GM23338 (cell line): ENCODE measurements around the gene PRR35. TPM values are rescaled to one million over a fixed set of nuclear protein-coding genes. Genes with fewer than 3 reads are reported as not detected.

Source experiments
- ATAC-seq: fragments of 200-7000 bp; cut with Tn5 transposase; 3 replicates; pipeline ENCODE4 v1.9.1; 2020
- DNase-seq: peaks from one replicate; pipeline ENCODE4 v3.0.0-alpha.2; 2015; ENCODE audit warnings: low spot score
- H2AFZ ChIP-seq: fragments of 200-600 bp; sonication (generic); 2 replicates; pipeline ENCODE4 v1.8.0; 2016; ENCODE audit warnings: antibody characterized with exemption, mild to moderate bottlenecking, moderate library complexity
- H3F3A ChIP-seq: fragments of 200-600 bp; sonication (generic); replicated peaks from 2 replicates; pipeline ENCODE4 v1.8.0; 2017; ENCODE audit warnings: antibody characterized with exemption, mixed run types, low read depth
- H3K27ac ChIP-seq: fragments of 200-600 bp; sonication (generic); 2 replicates; pipeline ENCODE4 v1.6.1; 2016; ENCODE audit warnings: low read depth
- H3K27me3 ChIP-seq: fragments of 200-600 bp; sonication (generic); 2 replicates; pipeline ENCODE4 v1.8.0; 2016; ENCODE audit warnings: mild to moderate bottlenecking, mixed run types, moderate library complexity; ENCODE audit not compliant: insufficient read depth
- H3K36me3 ChIP-seq: fragments of 200-600 bp; sonication (generic); 2 replicates; pipeline ENCODE4 v1.8.0; 2016; ENCODE audit warnings: mild to moderate bottlenecking; ENCODE audit not compliant: insufficient read depth
- H3K4me1 ChIP-seq: fragments of 200-600 bp; sonication (generic); 2 replicates; pipeline ENCODE4 v1.8.0; 2016; ENCODE audit warnings: mild to moderate bottlenecking, moderate library complexity; ENCODE audit not compliant: insufficient read depth
- H3K4me2 ChIP-seq: fragments of 200-600 bp; sonication (generic); 2 replicates; pipeline ENCODE4 v1.7.1; 2017; ENCODE audit warnings: mixed run types
- H3K4me3 ChIP-seq: fragments of 200-600 bp; sonication (generic); 2 replicates; pipeline ENCODE4 v1.6.1; 2016; ENCODE audit warnings: mixed run types
- H3K79me2 ChIP-seq: fragments of 200-600 bp; sonication (generic); replicated peaks from 2 replicates; pipeline ENCODE4 v1.8.0; 2017; ENCODE audit warnings: mild to moderate bottlenecking; ENCODE audit not compliant: insufficient read depth
- H3K9me2 ChIP-seq: fragments of 200-600 bp; sonication (generic); 2 replicates; pipeline ENCODE4 v1.8.0; 2017; ENCODE audit not compliant: insufficient read depth
- H4K20me1 ChIP-seq: fragments of 200-600 bp; sonication (generic); replicated peaks from 2 replicates; pipeline ENCODE4 v1.8.0; 2017; ENCODE audit warnings: mild to moderate bottlenecking; ENCODE audit not compliant: insufficient read depth
- H3K27ac Mint-ChIP-seq: 2 replicates; pipeline ENCODE4 v1.8.0; 2020; ENCODE audit warnings: inconsistent platforms, mild to moderate bottlenecking, moderate library complexity, mixed read lengths
- H3K27me3 Mint-ChIP-seq: 3 replicates; pipeline ENCODE4 v1.8.0; 2022; ENCODE audit warnings: low read depth, mild to moderate bottlenecking, moderate library complexity, mixed read lengths, inconsistent platforms; ENCODE audit not compliant: insufficient read depth, poor library complexity
- H3K36me3 Mint-ChIP-seq: 3 replicates; pipeline ENCODE4 v1.8.0; 2021; ENCODE audit warnings: low read depth, mild to moderate bottlenecking, inconsistent platforms, moderate library complexity, mixed read lengths
- H3K4me1 Mint-ChIP-seq: 3 replicates; pipeline ENCODE4 v1.8.0; 2020; ENCODE audit warnings: mild to moderate bottlenecking, inconsistent platforms, mixed read lengths
- H3K4me3 Mint-ChIP-seq: 3 replicates; pipeline ENCODE4 v1.8.0; 2021; ENCODE audit warnings: moderate library complexity, mild to moderate bottlenecking, inconsistent platforms, mixed read lengths
- H3K9me3 Mint-ChIP-seq: 3 replicates; pipeline ENCODE4 v1.8.0; 2020; ENCODE audit warnings: moderate library complexity, mild to moderate bottlenecking, inconsistent platforms, mixed read lengths
- CREB1 ChIP-seq: fragments of 250-450 bp; sonication (Bioruptor Pico); IDR thresholded peaks from 2 replicates; pipeline ENCODE4 v1.5.0; 2020; ENCODE audit warnings: low read depth, mild to moderate bottlenecking, moderate library complexity
- NANOG ChIP-seq: IDR thresholded peaks from 2 replicates; pipeline ENCODE4 v1.6.1; 2016; ENCODE audit warnings: antibody characterized with exemption, borderline replicate concordance
- STAT1 ChIP-seq: IDR thresholded peaks from one replicate; pipeline ENCODE4 v1.6.1; 2016; ENCODE audit warnings: antibody characterized with exemption; ENCODE audit not compliant: unreplicated experiment
- ZNF114 ChIP-seq: fragments of 250-450 bp; sonication (Bioruptor Pico); IDR thresholded peaks from 2 replicates; pipeline ENCODE4 v1.5.0; 2020; ENCODE audit warnings: mild to moderate bottlenecking, moderate library complexity
- ZNF331 ChIP-seq: fragments of 250-450 bp; sonication (Bioruptor Pico); IDR thresholded peaks from 2 replicates; pipeline ENCODE4 v1.5.0; 2020; ENCODE audit warnings: low read depth, mild to moderate bottlenecking, moderate library complexity
- polyA plus RNA-seq: library from polyadenylated mRNA; unstranded; fragments of >200 nt; fragmentation: Nextera tagmentation; extraction: Ambion mirVana; gene quantifications from 2 replicates; pipeline ENCODE4 v1.2.1, GENCODE V29; 2016
- total RNA-seq: library from RNA; depleted of rRNA; stranded (reverse); fragments of >200 nt; shearing (Covaris generic); gene quantifications from 2 replicates; pipeline ENCODE4 v1.2.3, GENCODE V29; 2014
- TF ChIP-seq, protein P1 (sequence below): IDR thresholded peaks from 2 replicates; pipeline ENCODE4 v1.6.1; 2016; ENCODE audit warnings: antibody characterized with exemption
- TF ChIP-seq, protein P2 (sequence below): fragments of 250-450 bp; sonication (Bioruptor Pico); IDR thresholded peaks from 2 replicates; pipeline ENCODE4 v1.5.0; 2020; ENCODE audit warnings: mild to moderate bottlenecking, moderate library complexity
- TF ChIP-seq, protein P3 (sequence below): IDR thresholded peaks from one replicate; pipeline ENCODE4 v1.6.1; 2018; ENCODE audit warnings: antibody characterized with exemption; ENCODE audit not compliant: unreplicated experiment

PRR35 gene
- total and polyA plus RNA-seq, 2 experiments from 2014 or later: 0.32 to 1.4 TPM

DNA sequence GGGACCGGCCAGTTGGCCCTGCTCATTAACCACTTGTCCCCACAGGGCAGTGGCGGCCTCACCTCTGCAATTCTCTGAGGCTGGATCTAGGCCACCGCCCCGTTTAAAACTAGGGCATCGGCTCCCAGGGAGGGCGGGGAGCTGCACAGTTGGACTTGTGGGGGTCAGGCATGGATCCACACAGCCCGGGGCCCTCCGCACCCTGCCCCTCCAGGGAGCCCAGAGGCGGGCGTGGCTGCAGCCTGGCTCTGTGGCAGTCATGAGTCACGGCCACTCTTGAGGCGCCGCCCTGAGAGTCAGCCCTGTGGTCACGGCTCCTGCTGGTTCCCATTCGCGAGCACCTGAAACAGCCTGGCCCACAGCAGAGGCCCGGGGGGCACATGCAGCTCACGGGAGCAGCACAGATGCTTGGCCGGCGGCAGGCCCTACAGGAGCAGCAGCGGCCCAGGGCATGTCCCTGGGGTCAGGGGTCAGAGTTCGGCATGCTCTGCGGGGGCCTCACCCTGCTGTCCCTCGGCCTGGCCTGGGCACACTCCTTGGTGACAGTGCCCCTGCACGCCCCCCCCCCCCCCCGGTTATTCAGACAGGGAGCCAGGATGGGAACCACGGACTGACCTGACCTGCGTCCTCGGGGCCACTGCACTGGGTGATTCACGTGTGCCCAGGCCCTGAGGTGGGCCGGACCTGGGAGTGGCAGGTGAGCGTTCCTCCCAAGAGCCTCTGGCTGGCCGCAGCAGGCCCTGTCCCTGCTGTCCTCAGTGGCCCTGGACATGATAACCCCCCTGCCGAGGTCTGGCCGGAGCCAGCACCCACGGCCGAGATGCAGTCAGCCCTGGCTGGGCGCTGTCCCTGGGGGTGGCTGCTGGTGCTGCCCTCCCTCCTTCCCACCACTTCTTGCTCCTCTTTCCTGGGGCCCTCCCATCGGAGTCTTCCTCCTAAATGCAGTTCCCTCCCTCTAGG, 24.5 kb upstream of the PRR35 start:
- Histone ChIP-seq H3K36me3 (no peaks in the 10 kb centered on the region), H3K27ac (no peak overlapping the region), H3K4me1 (no peaks in the 10 kb centered on the region), H3F3A (no peaks in the 10 kb centered on the region), H2AFZ (no peak overlapping the region), H3K79me2 (peaks cover 65% of the 10 kb centered on the region), H3K4me2 (no peak overlapping the region), H3K4me3 (no peak overlapping the region), H3K9me2 (no peaks in the 10 kb centered on the region), H4K20me1 (peaks cover 29% of the 10 kb centered on the region), H3K27me3 (no peaks in the 10 kb centered on the region)
- no peaks in the 10 kb centered on the region for H3K4me1 Mint-ChIP-seq
- H3K9me3 Mint-ChIP-seq: no peaks in the 10 kb centered on the region
- no peak for TF ChIP-seq CREB1 (CRISPR knock-in tag)
- TF ChIP-seq ZNF331: no peak
- no peak for TF ChIP-seq STAT1
- no peak for TF ChIP-seq NANOG
- no peak for TF ChIP-seq ZNF114 (CRISPR knock-in tag)
- TF ChIP-seq, protein P1, sequence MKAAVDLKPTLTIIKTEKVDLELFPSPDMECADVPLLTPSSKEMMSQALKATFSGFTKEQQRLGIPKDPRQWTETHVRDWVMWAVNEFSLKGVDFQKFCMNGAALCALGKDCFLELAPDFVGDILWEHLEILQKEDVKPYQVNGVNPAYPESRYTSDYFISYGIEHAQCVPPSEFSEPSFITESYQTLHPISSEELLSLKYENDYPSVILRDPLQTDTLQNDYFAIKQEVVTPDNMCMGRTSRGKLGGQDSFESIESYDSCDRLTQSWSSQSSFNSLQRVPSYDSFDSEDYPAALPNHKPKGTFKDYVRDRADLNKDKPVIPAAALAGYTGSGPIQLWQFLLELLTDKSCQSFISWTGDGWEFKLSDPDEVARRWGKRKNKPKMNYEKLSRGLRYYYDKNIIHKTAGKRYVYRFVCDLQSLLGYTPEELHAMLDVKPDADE: no peak
- TF ChIP-seq, protein P2, sequence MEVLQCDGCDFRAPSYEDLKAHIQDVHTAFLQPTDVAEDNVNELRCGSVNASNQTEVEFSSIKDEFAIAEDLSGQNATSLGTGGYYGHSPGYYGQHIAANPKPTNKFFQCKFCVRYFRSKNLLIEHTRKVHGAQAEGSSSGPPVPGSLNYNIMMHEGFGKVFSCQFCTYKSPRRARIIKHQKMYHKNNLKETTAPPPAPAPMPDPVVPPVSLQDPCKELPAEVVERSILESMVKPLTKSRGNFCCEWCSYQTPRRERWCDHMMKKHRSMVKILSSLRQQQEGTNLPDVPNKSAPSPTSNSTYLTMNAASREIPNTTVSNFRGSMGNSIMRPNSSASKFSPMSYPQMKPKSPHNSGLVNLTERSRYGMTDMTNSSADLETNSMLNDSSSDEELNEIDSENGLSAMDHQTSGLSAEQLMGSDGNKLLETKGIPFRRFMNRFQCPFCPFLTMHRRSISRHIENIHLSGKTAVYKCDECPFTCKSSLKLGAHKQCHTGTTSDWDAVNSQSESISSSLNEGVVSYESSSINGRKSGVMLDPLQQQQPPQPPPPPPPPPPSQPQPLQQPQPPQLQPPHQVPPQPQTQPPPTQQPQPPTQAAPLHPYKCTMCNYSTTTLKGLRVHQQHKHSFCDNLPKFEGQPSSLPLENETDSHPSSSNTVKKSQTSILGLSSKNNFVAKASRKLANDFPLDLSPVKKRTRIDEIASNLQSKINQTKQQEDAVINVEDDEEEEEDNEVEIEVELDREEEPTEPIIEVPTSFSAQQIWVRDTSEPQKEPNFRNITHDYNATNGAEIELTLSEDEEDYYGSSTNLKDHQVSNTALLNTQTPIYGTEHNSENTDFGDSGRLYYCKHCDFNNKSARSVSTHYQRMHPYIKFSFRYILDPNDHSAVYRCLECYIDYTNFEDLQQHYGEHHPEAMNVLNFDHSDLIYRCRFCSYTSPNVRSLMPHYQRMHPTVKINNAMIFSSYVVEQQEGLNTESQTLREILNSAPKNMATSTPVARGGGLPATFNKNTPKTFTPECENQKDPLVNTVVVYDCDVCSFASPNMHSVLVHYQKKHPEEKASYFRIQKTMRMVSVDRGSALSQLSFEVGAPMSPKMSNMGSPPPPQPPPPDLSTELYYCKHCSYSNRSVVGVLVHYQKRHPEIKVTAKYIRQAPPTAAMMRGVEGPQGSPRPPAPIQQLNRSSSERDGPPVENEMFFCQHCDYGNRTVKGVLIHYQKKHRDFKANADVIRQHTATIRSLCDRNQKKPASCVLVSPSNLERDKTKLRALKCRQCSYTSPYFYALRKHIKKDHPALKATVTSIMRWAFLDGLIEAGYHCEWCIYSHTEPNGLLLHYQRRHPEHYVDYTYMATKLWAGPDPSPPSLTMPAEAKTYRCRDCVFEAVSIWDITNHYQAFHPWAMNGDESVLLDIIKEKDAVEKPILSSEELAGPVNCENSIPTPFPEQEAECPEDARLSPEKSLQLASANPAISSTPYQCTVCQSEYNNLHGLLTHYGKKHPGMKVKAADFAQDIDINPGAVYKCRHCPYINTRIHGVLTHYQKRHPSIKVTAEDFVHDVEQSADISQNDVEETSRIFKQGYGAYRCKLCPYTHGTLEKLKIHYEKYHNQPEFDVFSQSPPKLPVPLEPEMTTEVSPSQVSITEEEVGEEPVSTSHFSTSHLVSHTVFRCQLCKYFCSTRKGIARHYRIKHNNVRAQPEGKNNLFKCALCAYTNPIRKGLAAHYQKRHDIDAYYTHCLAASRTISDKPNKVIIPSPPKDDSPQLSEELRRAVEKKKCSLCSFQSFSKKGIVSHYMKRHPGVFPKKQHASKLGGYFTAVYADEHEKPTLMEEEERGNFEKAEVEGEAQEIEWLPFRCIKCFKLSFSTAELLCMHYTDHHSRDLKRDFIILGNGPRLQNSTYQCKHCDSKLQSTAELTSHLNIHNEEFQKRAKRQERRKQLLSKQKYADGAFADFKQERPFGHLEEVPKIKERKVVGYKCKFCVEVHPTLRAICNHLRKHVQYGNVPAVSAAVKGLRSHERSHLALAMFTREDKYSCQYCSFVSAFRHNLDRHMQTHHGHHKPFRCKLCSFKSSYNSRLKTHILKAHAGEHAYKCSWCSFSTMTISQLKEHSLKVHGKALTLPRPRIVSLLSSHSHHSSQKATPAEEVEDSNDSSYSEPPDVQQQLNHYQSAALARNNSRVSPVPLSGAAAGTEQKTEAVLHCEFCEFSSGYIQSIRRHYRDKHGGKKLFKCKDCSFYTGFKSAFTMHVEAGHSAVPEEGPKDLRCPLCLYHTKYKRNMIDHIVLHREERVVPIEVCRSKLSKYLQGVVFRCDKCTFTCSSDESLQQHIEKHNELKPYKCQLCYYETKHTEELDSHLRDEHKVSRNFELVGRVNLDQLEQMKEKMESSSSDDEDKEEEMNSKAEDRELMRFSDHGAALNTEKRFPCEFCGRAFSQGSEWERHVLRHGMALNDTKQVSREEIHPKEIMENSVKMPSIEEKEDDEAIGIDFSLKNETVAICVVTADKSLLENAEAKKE (CRISPR knock-in tag): no peak
- TF ChIP-seq, protein P3, sequence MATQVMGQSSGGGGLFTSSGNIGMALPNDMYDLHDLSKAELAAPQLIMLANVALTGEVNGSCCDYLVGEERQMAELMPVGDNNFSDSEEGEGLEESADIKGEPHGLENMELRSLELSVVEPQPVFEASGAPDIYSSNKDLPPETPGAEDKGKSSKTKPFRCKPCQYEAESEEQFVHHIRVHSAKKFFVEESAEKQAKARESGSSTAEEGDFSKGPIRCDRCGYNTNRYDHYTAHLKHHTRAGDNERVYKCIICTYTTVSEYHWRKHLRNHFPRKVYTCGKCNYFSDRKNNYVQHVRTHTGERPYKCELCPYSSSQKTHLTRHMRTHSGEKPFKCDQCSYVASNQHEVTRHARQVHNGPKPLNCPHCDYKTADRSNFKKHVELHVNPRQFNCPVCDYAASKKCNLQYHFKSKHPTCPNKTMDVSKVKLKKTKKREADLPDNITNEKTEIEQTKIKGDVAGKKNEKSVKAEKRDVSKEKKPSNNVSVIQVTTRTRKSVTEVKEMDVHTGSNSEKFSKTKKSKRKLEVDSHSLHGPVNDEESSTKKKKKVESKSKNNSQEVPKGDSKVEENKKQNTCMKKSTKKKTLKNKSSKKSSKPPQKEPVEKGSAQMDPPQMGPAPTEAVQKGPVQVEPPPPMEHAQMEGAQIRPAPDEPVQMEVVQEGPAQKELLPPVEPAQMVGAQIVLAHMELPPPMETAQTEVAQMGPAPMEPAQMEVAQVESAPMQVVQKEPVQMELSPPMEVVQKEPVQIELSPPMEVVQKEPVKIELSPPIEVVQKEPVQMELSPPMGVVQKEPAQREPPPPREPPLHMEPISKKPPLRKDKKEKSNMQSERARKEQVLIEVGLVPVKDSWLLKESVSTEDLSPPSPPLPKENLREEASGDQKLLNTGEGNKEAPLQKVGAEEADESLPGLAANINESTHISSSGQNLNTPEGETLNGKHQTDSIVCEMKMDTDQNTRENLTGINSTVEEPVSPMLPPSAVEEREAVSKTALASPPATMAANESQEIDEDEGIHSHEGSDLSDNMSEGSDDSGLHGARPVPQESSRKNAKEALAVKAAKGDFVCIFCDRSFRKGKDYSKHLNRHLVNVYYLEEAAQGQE: no peak
- H3K4me3 Mint-ChIP-seq: no peak overlapping the region
- no peak overlapping the region for H3K27ac Mint-ChIP-seq
- no peaks in the 10 kb centered on the region for H3K27me3 Mint-ChIP-seq
- no peak for DNase-seq
- ATAC-seq: no peak
- peaks cover 6% of the 10 kb centered on the region for H3K36me3 Mint-ChIP-seq
